ENCODE data around the gene SAAL1.

SAAL1 gene

GRCh38 chr11:18066626-18067025 is 39.3 kb downstream of the SAAL1 start:
- no peak for DNase-seq (ENCODE audit: extremely low read depth, insufficient read length)
- H3K36me3 ChIP-seq (ENCODE audit: control insufficient read depth, insufficient read depth, low read length): no peaks in the 10 kb centered on the region
- H3K4me3 ChIP-seq (replicated peaks; ENCODE audit: low read depth, low read length): no peak overlapping the region
- TF ChIP-seq, protein P1, sequence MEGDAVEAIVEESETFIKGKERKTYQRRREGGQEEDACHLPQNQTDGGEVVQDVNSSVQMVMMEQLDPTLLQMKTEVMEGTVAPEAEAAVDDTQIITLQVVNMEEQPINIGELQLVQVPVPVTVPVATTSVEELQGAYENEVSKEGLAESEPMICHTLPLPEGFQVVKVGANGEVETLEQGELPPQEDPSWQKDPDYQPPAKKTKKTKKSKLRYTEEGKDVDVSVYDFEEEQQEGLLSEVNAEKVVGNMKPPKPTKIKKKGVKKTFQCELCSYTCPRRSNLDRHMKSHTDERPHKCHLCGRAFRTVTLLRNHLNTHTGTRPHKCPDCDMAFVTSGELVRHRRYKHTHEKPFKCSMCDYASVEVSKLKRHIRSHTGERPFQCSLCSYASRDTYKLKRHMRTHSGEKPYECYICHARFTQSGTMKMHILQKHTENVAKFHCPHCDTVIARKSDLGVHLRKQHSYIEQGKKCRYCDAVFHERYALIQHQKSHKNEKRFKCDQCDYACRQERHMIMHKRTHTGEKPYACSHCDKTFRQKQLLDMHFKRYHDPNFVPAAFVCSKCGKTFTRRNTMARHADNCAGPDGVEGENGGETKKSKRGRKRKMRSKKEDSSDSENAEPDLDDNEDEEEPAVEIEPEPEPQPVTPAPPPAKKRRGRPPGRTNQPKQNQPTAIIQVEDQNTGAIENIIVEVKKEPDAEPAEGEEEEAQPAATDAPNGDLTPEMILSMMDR (IDR thresholded peaks at IDR 0.05; ENCODE audit: insufficient read depth, low read length, poor library complexity, severe bottlenecking): no peak
- H3K27me3 ChIP-seq (replicated peaks; ENCODE audit: control insufficient read depth, insufficient read depth, low read length): no peaks in the 10 kb centered on the region

DNA sequence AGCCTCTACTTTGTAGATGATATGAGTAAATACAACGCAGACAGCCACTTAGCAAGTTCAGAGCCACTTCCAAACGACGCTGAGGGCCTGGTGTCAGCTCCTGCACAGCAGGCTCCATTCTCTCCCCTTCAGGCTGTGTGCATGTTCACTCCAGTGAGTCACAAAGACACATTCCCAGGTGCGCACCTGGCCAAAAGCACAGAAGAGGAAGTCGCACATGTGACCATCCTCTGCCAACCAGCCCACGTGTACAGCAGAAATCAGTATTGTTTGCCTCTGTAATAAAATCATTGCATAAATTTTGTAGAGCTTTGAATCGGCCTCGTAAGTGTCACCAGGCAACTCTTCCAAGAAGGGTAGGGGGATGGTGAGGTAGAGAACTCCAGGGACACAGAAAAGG is 40.3 kb downstream of the SAAL1 start:
- Histone ChIP-seq H3K27me3 (replicated peaks; ENCODE audit: control insufficient read depth, insufficient read depth, low read length) (no peaks in the 10 kb centered on the region), H3K4me3 (replicated peaks; ENCODE audit: low read depth, low read length) (no peak overlapping the region), H3K36me3 (ENCODE audit: control insufficient read depth, insufficient read depth, low read length) (no peaks in the 10 kb centered on the region)
- TF ChIP-seq, protein P1 (IDR thresholded peaks at IDR 0.05; ENCODE audit: insufficient read depth, low read length, poor library complexity, severe bottlenecking): no peak
- DNase-seq (ENCODE audit: extremely low read depth, insufficient read length): no peak

GRCh38 chr11:18064450-18065054 is 41.3 kb downstream of the SAAL1 start:
- Histone ChIP-seq H3K4me3 (replicated peaks; ENCODE audit: low read depth, low read length) (no peak overlapping the region), H3K36me3 (ENCODE audit: control insufficient read depth, insufficient read depth, low read length) (no peaks in the 10 kb centered on the region), H3K27me3 (replicated peaks; ENCODE audit: control insufficient read depth, insufficient read depth, low read length) (no peaks in the 10 kb centered on the region)
- no peak for DNase-seq (ENCODE audit: extremely low read depth, insufficient read length)
- TF ChIP-seq, protein P1 (IDR thresholded peaks at IDR 0.05; ENCODE audit: insufficient read depth, low read length, poor library complexity, severe bottlenecking): no peak

DNA sequence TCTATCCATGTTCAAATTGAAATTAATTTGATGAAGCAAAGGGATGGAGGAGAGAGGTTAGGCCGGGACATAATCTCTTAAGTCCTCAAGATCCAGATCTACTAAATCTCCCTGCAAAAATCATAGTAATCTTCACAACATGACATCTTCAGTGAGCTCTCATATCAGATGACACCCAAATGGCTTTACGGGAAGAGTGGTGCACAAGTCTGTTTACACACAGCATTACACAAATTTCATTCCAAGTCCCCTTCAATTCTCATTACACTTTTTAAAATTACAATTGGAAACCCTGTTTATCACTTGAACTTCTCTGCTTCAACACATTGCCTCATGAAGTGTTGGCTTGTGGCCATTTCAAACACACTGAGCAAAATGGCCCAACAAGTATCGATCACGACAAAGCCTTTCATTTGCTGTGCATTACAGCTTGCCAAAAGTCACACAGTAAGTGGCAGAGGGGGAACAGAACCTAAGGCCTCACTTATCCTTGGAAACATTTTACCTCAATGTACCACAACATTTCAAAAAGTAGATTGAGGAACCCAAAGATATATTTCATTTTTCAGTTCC is 41.9 kb downstream of the SAAL1 start:
- Histone ChIP-seq H3K36me3 (ENCODE audit: control insufficient read depth, insufficient read depth, low read length) (no peaks in the 10 kb centered on the region), H3K4me3 (replicated peaks; ENCODE audit: low read depth, low read length) (no peak overlapping the region), H3K27me3 (replicated peaks; ENCODE audit: control insufficient read depth, insufficient read depth, low read length) (no peaks in the 10 kb centered on the region)
- DNase-seq (ENCODE audit: extremely low read depth, insufficient read length): no peak
- TF ChIP-seq, protein P1 (IDR thresholded peaks at IDR 0.05; ENCODE audit: insufficient read depth, low read length, poor library complexity, severe bottlenecking): no peak

- TF ChIP-seq, protein P1 (IDR thresholded peaks at IDR 0.05; ENCODE audit: insufficient read depth, low read length, poor library complexity, severe bottlenecking): no peak
- no peak for DNase-seq (ENCODE audit: extremely low read depth, insufficient read length)
- Histone ChIP-seq H3K4me3 (replicated peaks; ENCODE audit: low read depth, low read length) (no peak overlapping the region), H3K27me3 (replicated peaks; ENCODE audit: control insufficient read depth, insufficient read depth, low read length) (no peaks in the 10 kb centered on the region), H3K36me3 (ENCODE audit: control insufficient read depth, insufficient read depth, low read length) (no peaks in the 10 kb centered on the region)
Observed at GRCh38 chr11:18063125-18063524, 42.8 kb downstream of the SAAL1 start.
